H1 (cell line): ENCODE data around the gene ZMPSTE24. TPM values are rescaled to one million over a fixed set of nuclear protein-coding genes. Genes with fewer than 3 reads are reported as not detected.

ENCODE experiments used
- CTCF ChIA-PET: fragments of 300-600 bp; sonication (Branson Sonifier 250); formaldehyde crosslinking; loops from one replicate; lab custom pipeline; 2021; ENCODE audit not compliant: partially characterized antibody; lab: Charles Lee
- POLR2A ChIA-PET: fragments of 300-600 bp; sonication (Branson Sonifier 250); formaldehyde crosslinking; loops from one replicate; lab custom pipeline; 2021; ENCODE audit warnings: inconsistent platforms; ENCODE audit not compliant: partially characterized antibody; lab: Charles Lee
- DNase-seq, 2 experiments: peaks; one replicate each; pipeline versions ENCODE4 v3.0.0 to v3.0.0-alpha.2; 2010 to 2022; ENCODE audit warnings: low spot score in 2 of 2, low read depth in 1 of 2, mixed read lengths in 1 of 2
- FAIRE-seq: peaks from 2 replicates; lab custom pipeline; 2011; peaks lifted over from hg19 to GRCh38; lab: Jason Lieb, UNC
- H2AFZ ChIP-seq: 2 replicates; pipeline ENCODE4 v1.8.1; 2012; ENCODE audit warnings: low read length, inconsistent platforms
- H2AK5ac ChIP-seq: 2 replicates; pipeline ENCODE4 v1.6.1; 2013; ENCODE audit warnings: low read depth, low read length
- H2BK120ac ChIP-seq: replicated peaks from 2 replicates; pipeline ENCODE3; 2013; ENCODE audit warnings: low read depth, low read length, inconsistent platforms
- H2BK12ac ChIP-seq: 2 replicates; pipeline ENCODE4 v1.6.1; 2013; ENCODE audit warnings: low read depth, low read length
- H2BK15ac ChIP-seq: 2 replicates; pipeline ENCODE4 v1.6.1; 2013; ENCODE audit warnings: low read length
- H2BK20ac ChIP-seq: 2 replicates; pipeline ENCODE4 v1.6.1; 2013; ENCODE audit warnings: low read length
- H2BK5ac ChIP-seq: 2 replicates; pipeline ENCODE4 v1.6.1; 2013; ENCODE audit warnings: low read depth, low read length
- H3K14ac ChIP-seq: 2 replicates; pipeline ENCODE4 v1.6.1; 2013; ENCODE audit warnings: inconsistent platforms; ENCODE audit not compliant: insufficient read length
- H3K18ac ChIP-seq: 2 replicates; pipeline ENCODE4 v1.6.1; 2013; ENCODE audit warnings: low read length; ENCODE audit errors: extremely low read depth
- H3K23ac ChIP-seq: 2 replicates; pipeline ENCODE4 v1.6.1; 2013; ENCODE audit warnings: inconsistent platforms; ENCODE audit not compliant: insufficient read length
- H3K23me2 ChIP-seq: 2 replicates; pipeline ENCODE4 v1.6.1; 2013; ENCODE audit warnings: low read depth, low read length
- H3K27ac ChIP-seq: 2 replicates; pipeline ENCODE4 v1.6.1; 2011; ENCODE audit warnings: low read depth, low read length, inconsistent platforms
- H3K27me3 ChIP-seq, 4 experiments: replicated peaks in 1 of 4; 1 replicate in 1 of 4; 2 replicates in 3 of 4; pipeline versions ENCODE4 v1.6.1 to v1.8.1; 2011 to 2013; ENCODE audit warnings: low read length in 3 of 4, mild to moderate bottlenecking in 3 of 4, inconsistent platforms in 2 of 4, mixed read lengths in 2 of 4, moderate library complexity in 1 of 4; ENCODE audit not compliant: control insufficient read depth in 3 of 4, insufficient read depth in 3 of 4; ENCODE audit errors: extremely low read depth in 1 of 4
- H3K36me3 ChIP-seq, 4 experiments: 2 replicates each; pipeline versions ENCODE4 v1.6.1 to v1.8.1; 2011 to 2013; ENCODE audit warnings: mild to moderate bottlenecking in 4 of 4, low read length in 3 of 4, moderate library complexity in 2 of 4, control low read depth in 1 of 4, inconsistent platforms in 1 of 4; ENCODE audit not compliant: insufficient read depth in 4 of 4, control insufficient read depth in 2 of 4
- H3K4ac ChIP-seq: replicated peaks from 2 replicates; pipeline ENCODE3; 2013; ENCODE audit warnings: low read length, low read depth, mixed read lengths, inconsistent platforms; ENCODE audit not compliant: insufficient read length
- H3K4me1 ChIP-seq, 4 experiments: replicated peaks in 1 of 4; 1 replicate in 1 of 4; 2 replicates in 3 of 4; pipeline versions ENCODE4 v1.6.1 to v1.8.1; 2011 to 2013; ENCODE audit warnings: low read length in 3 of 4, inconsistent platforms in 2 of 4, mixed read lengths in 1 of 4; ENCODE audit not compliant: insufficient read depth in 4 of 4, control insufficient read depth in 3 of 4
- H3K4me2 ChIP-seq, 2 experiments: 2 replicates each; pipeline versions ENCODE4 v1.6.1 to v1.8.1; 2011 to 2013; ENCODE audit warnings: low read depth in 2 of 2, low read length in 2 of 2, control low read depth in 1 of 2, inconsistent platforms in 1 of 2, mild to moderate bottlenecking in 1 of 2; ENCODE audit not compliant: insufficient read depth in 1 of 2
- H3K4me3 ChIP-seq, 4 experiments: fragments of 200-600, 300-600 bp in 1 of 4; sonication (generic), shearing (Covaris generic), sonication (Bioruptor Twin) in 1 of 4; 2 replicates each; pipeline versions ENCODE4 v1.5.1 to v1.8.1; 2011 to 2016; ENCODE audit warnings: low read length in 4 of 4, low read depth in 3 of 4, control low read depth in 2 of 4, inconsistent platforms in 2 of 4, mild to moderate bottlenecking in 2 of 4, mixed read lengths in 1 of 4, moderate library complexity in 1 of 4; ENCODE audit not compliant: insufficient read depth in 2 of 4; ENCODE audit errors: extremely low read depth in 1 of 4
- H3K56ac ChIP-seq: replicated peaks from 2 replicates; pipeline ENCODE3; 2013; ENCODE audit warnings: low read depth, mild to moderate bottlenecking, mixed read lengths, low read length, inconsistent platforms; ENCODE audit not compliant: insufficient read length
- H3K79me1 ChIP-seq: 2 replicates; pipeline ENCODE4 v1.6.1; 2013; ENCODE audit warnings: low read depth, low read length, control low read depth
- H3K79me2 ChIP-seq, 2 experiments: 2 replicates each; pipeline versions ENCODE4 v1.6.1 to v1.8.1; 2012 to 2013; ENCODE audit warnings: low read length in 2 of 2, mild to moderate bottlenecking in 2 of 2, inconsistent platforms in 1 of 2; ENCODE audit not compliant: insufficient read depth in 2 of 2, control insufficient read depth in 1 of 2
- H3K9ac ChIP-seq, 4 experiments: replicated peaks in 1 of 4; 1 replicate in 1 of 4; 2 replicates in 3 of 4; pipeline versions ENCODE4 v1.6.1 to v1.8.1; 2011 to 2013; ENCODE audit warnings: low read depth in 3 of 4, low read length in 3 of 4, control low read depth in 2 of 4, mild to moderate bottlenecking in 2 of 4, moderate library complexity in 2 of 4, inconsistent platforms in 1 of 4; ENCODE audit errors: extremely low read depth in 1 of 4
- H3K9me3 ChIP-seq, 2 experiments: 2 replicates each; pipeline versions ENCODE4 v1.6.1 to v1.8.1; 2012 to 2013; ENCODE audit warnings: mild to moderate bottlenecking in 2 of 2, moderate library complexity in 2 of 2, control low read depth in 1 of 2, inconsistent platforms in 1 of 2, low read depth in 1 of 2, low read length in 1 of 2, mixed read lengths in 1 of 2; ENCODE audit not compliant: insufficient read depth in 2 of 2
- H4K20me1 ChIP-seq, 2 experiments: replicated peaks in 1 of 2; 2 replicates each; pipeline versions ENCODE3 to v1.8.1; 2011 to 2013; ENCODE audit warnings: inconsistent platforms in 2 of 2, low read length in 2 of 2, mild to moderate bottlenecking in 1 of 2; ENCODE audit not compliant: insufficient read depth in 2 of 2, control insufficient read depth in 1 of 2
- H4K5ac ChIP-seq: 2 replicates; pipeline ENCODE4 v1.6.1; 2013; ENCODE audit warnings: low read length, low read depth, mixed read lengths, inconsistent platforms; ENCODE audit not compliant: insufficient read length
- H4K8ac ChIP-seq: 2 replicates; pipeline ENCODE4 v1.8.0; 2013; ENCODE audit warnings: mild to moderate bottlenecking, moderate library complexity, low read length, inconsistent platforms; ENCODE audit not compliant: insufficient read depth; ENCODE audit errors: extremely low read depth
- H4K91ac ChIP-seq: replicated peaks from 2 replicates; pipeline ENCODE3; 2013; ENCODE audit warnings: low read length, mixed read lengths, inconsistent platforms; ENCODE audit not compliant: insufficient read length
- CBX5 ChIP-seq: fragments of 300-800, 300-1000 bp; sonication (generic); IDR thresholded peaks from 2 replicates; pipeline ENCODE4 v1.7.1; 2016; ENCODE audit warnings: antibody characterized with exemption, low read length, low read depth
- CTCF ChIP-seq, 3 experiments: IDR thresholded peaks; 1 replicate in 2 of 3; 2 replicates in 1 of 3; pipeline versions ENCODE4 v1.5.1 to v1.6.1; 2011; ENCODE audit warnings: low read length in 3 of 3, mild to moderate bottlenecking in 3 of 3, inconsistent platforms in 2 of 3, low read depth in 1 of 3, moderate library complexity in 1 of 3; ENCODE audit not compliant: insufficient read depth in 1 of 3; ENCODE audit errors: control extremely low read depth in 1 of 3
- E2F6 ChIP-seq: IDR thresholded peaks from 2 replicates; pipeline ENCODE4 v1.6.1; 2012; ENCODE audit warnings: inconsistent platforms
- EP300 ChIP-seq, 2 experiments: IDR thresholded peaks; 1 replicate in 1 of 2; 2 replicates in 1 of 2; pipeline ENCODE4 v1.6.1; 2011 to 2012; ENCODE audit warnings: low read depth in 2 of 2, low read length in 2 of 2, mild to moderate bottlenecking in 2 of 2, borderline replicate concordance in 1 of 2, inconsistent platforms in 1 of 2, moderate library complexity in 1 of 2
- GABPA ChIP-seq: IDR thresholded peaks from 2 replicates; pipeline ENCODE4 v1.6.1; 2011; ENCODE audit warnings: mild to moderate bottlenecking, low read length, moderate library complexity, borderline replicate concordance; ENCODE audit not compliant: insufficient read depth
- RAD21 ChIP-seq, 2 experiments: IDR thresholded peaks in 1 of 2; conservative IDR thresholded peaks in 1 of 2; 2 replicates each; pipeline ENCODE4 v1.6.1; 2011; ENCODE audit warnings: low read depth in 2 of 2, low read length in 2 of 2, improper control_type of control experiment in 1 of 2, inconsistent platforms in 1 of 2, mild to moderate bottlenecking in 1 of 2, moderate library complexity in 1 of 2
- TEAD4 ChIP-seq: IDR thresholded peaks from 2 replicates; pipeline ENCODE4 v1.6.1; 2012; ENCODE audit warnings: low read depth, low read length, inconsistent platforms, mixed read lengths
- USF2 ChIP-seq: IDR thresholded peaks from 2 replicates; pipeline ENCODE4 v1.6.1; 2011; ENCODE audit warnings: low read length, improper control_type of control experiment
- WGBS, 2 experiments: shearing (Covaris generic) in 1 of 2; methylation state at CpG; one replicate each; pipeline versions ENCODE4 v1.1.6 to v1.1.7; 2013 to 2015; ENCODE audit warnings: low lambda C conversion rate in 2 of 2, mixed read lengths in 2 of 2, inconsistent platforms in 1 of 2, low coverage in 1 of 2, missing lambda C conversion rate in 1 of 2; ENCODE audit not compliant: insufficient replicate concordance in 2 of 2, insufficient coverage in 1 of 2, insufficient read length in 1 of 2; ENCODE audit errors: extremely low coverage in 1 of 2, missing lambda C conversion rate in 1 of 2; 5-methylcytosine and 5-hydroxymethylcytosine counted together
- polyA plus RNA-seq, 7 experiments: library from polyadenylated mRNA; depleted of rRNA in 3 of 7; stranded (reverse) in 5 of 7; unstranded in 2 of 7; fragments of >200 nt in 5 of 7; fragments of 200-250 nt in 2 of 7; gene quantifications; 1 replicate in 5 of 7; 2 replicates in 1 of 7; 4 replicates in 1 of 7; pipeline versions ENCODE4 v1.2.1 to v1.2.3, GENCODE V29; 2011 to 2013; ENCODE audit warnings: missing spikeins in 2 of 7, mixed read lengths in 2 of 7
- total RNA-seq: library from RNA; stranded (reverse); fragmentation: NEBNext Ultra II Directional; extraction: Animal tissue kit (Norgen Biotek cat#: 25700); gene quantifications from 2 replicates; pipeline ENCODE4 v1.2.1, GENCODE V29; 2021

ZMPSTE24 gene
- total and polyA plus RNA-seq, 2 of the 8 experiments (the other 6 are each of a cell fraction or from before 2014, with no cell fraction given): 12.7 to 42.9 TPM

GRCh38 chr1:40305451-40305850 lies 47.4 kb downstream of the ZMPSTE24 start:
- WGBS, 2 experiments: 85% methylated on average over 5 of the region's 5 CpGs; no CpG with 5 or more reads in 1 of the 2 experiments

More at GRCh38 chr1:40305451-40305850, 47.4 kb downstream of the ZMPSTE24 start:
- H4K5ac ChIP-seq: no peak overlapping the region
- no peak overlapping the region for H2AFZ ChIP-seq
- FAIRE-seq (no peak), DNase-seq (no peak)
- H2BK5ac ChIP-seq: no peak overlapping the region
- no peaks in the 10 kb centered on the region for H3K9me3 ChIP-seq
- H3K23me2 ChIP-seq: no peaks in the 10 kb centered on the region; the same call in 1 of the 2 replicates
- H3K56ac ChIP-seq: no peak overlapping the region
- no peak overlapping the region for H3K14ac ChIP-seq
- no peak overlapping the region for H3K18ac ChIP-seq
- H3K27me3 ChIP-seq: peaks cover 0 to 17% (median 8%) of the 10 kb centered on the region in 4 experiments; a peak in 4 of 7 replicates
- H3K79me1 ChIP-seq: no peaks in the 10 kb centered on the region
- ChIA-PET CTCF (interaction anchor here (1.2 to 2.4 kb wide), 7 partner anchors 9 to 227 kb away, joined by 4 to 16 read pairs (median 4); no protein-coding TSS in a partner anchor), POLR2A (no interaction called here)
- H3K23ac ChIP-seq: no peak overlapping the region
- no peaks in the 10 kb centered on the region for H3K36me3 ChIP-seq
- H3K27ac ChIP-seq: no peak overlapping the region
- H3K4me2 ChIP-seq: no peak overlapping the region
- H3K4me1 ChIP-seq: peaks cover 0 to 5% (median 0%) of the 10 kb centered on the region in 4 experiments; a peak in 4 of 7 replicates
- TF ChIP-seq CBX5 (no peak), TEAD4 (no peak), CTCF (IDR thresholded peaks at IDR 0.05; ENCODE audit: control extremely low read depth in 1 of 3, insufficient read depth in 1 of 3, low read depth in 1 of 3, low read length in 3 of 3) (peak; percentile 39 to 47 (median 43)), USF2 (no peak), GABPA (no peak), EP300 (IDR thresholded peaks at IDR 0.05; ENCODE audit: borderline replicate concordance in 1 of 2, low read depth in 2 of 2, low read length in 2 of 2) (no peak), E2F6 (no peak), RAD21 (IDR thresholded peaks at IDR 0.05 in 1 of 2, conservative IDR thresholded peaks at IDR 0.05 in 1 of 2; ENCODE audit: low read depth in 2 of 2, low read length in 2 of 2) (peak; percentile 65 to 73)
- H4K20me1 ChIP-seq: peaks cover 0 to 3% of the 10 kb centered on the region in 2 experiments
- H3K4ac ChIP-seq: no peak overlapping the region
- H2BK120ac ChIP-seq: no peak overlapping the region
- H2BK15ac ChIP-seq: no peak overlapping the region
- no peak overlapping the region for H3K4me3 ChIP-seq
- H2BK12ac ChIP-seq: no peak overlapping the region
- H3K9ac ChIP-seq: no peak overlapping the region
- no peaks in the 10 kb centered on the region for H3K79me2 ChIP-seq
- no peak overlapping the region for H4K91ac ChIP-seq
- H2AK5ac ChIP-seq: no peak overlapping the region
- no peak overlapping the region for H4K8ac ChIP-seq
- no peak overlapping the region for H2BK20ac ChIP-seq
